K562 (cell line): Measurements from ENCODE around the gene ATXN7. TPM values are rescaled to one million over a fixed set of nuclear protein-coding genes. Genes with fewer than 3 reads are reported as not detected.

Source experiments
- ATF2 ChIP-seq: sonication (generic); formaldehyde crosslinking; IDR thresholded peaks from 2 replicates; pipeline ENCODE4 v1.8.1; 2022; ENCODE audit warnings: missing genetic modification reagents
- CBFB ChIP-seq: sonication (generic); formaldehyde crosslinking; IDR thresholded peaks from 2 replicates; pipeline ENCODE4 v1.4.0; 2020; ENCODE audit warnings: mild to moderate bottlenecking, missing genetic modification reagents
- CEBPB ChIP-seq: fragments of 450-650 bp; IDR thresholded peaks from 2 replicates; pipeline ENCODE4 v1.6.1; 2016; ENCODE audit warnings: missing genetic modification characterization, missing compliant biosample characterization
- GATAD2B ChIP-seq: fragments of 450-650 bp; IDR thresholded peaks from 2 replicates; pipeline ENCODE4 v1.6.1; 2017; ENCODE audit warnings: mild to moderate bottlenecking, borderline replicate concordance
- GMEB1 ChIP-seq: fragments of 250-450 bp; sonication (Bioruptor Pico); IDR thresholded peaks from 2 replicates; pipeline ENCODE4 v1.4.0; 2020; ENCODE audit warnings: mild to moderate bottlenecking
- JUND ChIP-seq, 2 experiments: IDR thresholded peaks; 2 replicates in 1 of 2; 3 replicates in 1 of 2; pipeline ENCODE4 v1.6.1; 2011; ENCODE audit warnings: borderline replicate concordance in 2 of 2, low read depth in 2 of 2, low read length in 2 of 2, improper control_type of control experiment in 1 of 2, missing biosample characterization in 1 of 2, missing genetic modification characterization in 1 of 2, missing genetic modification reagents in 1 of 2
- PCBP1 ChIP-seq: fragments of 200-400 bp; formaldehyde crosslinking; IDR thresholded peaks from 2 replicates; pipeline ENCODE4 v1.6.1; 2018; ENCODE audit warnings: mild to moderate bottlenecking, low read depth, low read length; ENCODE audit not compliant: poor library complexity, severe bottlenecking
- POLR2AphosphoS5 ChIP-seq: IDR thresholded peaks from 2 replicates; pipeline ENCODE4 v1.6.1; 2011; ENCODE audit warnings: mild to moderate bottlenecking, low read depth, low read length, moderate library complexity; ENCODE audit not compliant: control insufficient read depth, insufficient read depth
- RBM25 ChIP-seq: fragments of 200-400 bp; formaldehyde crosslinking; IDR thresholded peaks from 2 replicates; pipeline ENCODE4 v1.6.1; 2018; ENCODE audit warnings: low read length, low read depth, moderate library complexity; ENCODE audit not compliant: severe bottlenecking
- SNRNP70 ChIP-seq: fragments of 200-400 bp; formaldehyde crosslinking; optimal IDR thresholded peaks from 2 replicates; pipeline ENCODE3; 2017; ENCODE audit warnings: low read depth, low read length
- STAT5B ChIP-seq: fragments of 250-450 bp; sonication (Bioruptor Pico); IDR thresholded peaks from 2 replicates; pipeline ENCODE4 v1.8.0; 2021; ENCODE audit warnings: mild to moderate bottlenecking, inconsistent platforms
- ZBTB40 ChIP-seq, 2 experiments: fragments of 450-650 bp in 1 of 2; sonication (generic) in 1 of 2; formaldehyde crosslinking in 1 of 2; IDR thresholded peaks; 2 replicates each; pipeline versions ENCODE4 v1.7.1 to v1.9.0; 2016 to 2022; ENCODE audit warnings: inconsistent platforms in 1 of 2, mild to moderate bottlenecking in 1 of 2, missing genetic modification reagents in 1 of 2
- ZFX ChIP-seq: sonication (generic); formaldehyde crosslinking; IDR thresholded peaks from 2 replicates; pipeline ENCODE4 v1.8.0; 2022; ENCODE audit warnings: mild to moderate bottlenecking, missing genetic modification reagents, moderate library complexity
- ZNF239 ChIP-seq: fragments of 250-450 bp; sonication (Bioruptor Pico); IDR thresholded peaks from 2 replicates; pipeline ENCODE4 v1.4.0; 2020; ENCODE audit warnings: mild to moderate bottlenecking
- polyA plus RNA-seq, 8 experiments: library from polyadenylated mRNA; depleted of rRNA in 4 of 8; stranded (reverse) in 5 of 8; unstranded in 3 of 8; fragments of >200 nt; fragmentation: Nextera tagmentation in 2 of 8; fragmentation: Illumina TruSeq in 1 of 8; extraction: Ambion mirVana in 2 of 8; extraction: Trizol in 1 of 8; gene quantifications; 2 replicates each; pipeline versions ENCODE4 v1.2.1 to v1.2.3, GENCODE V29; 2011 to 2014; ENCODE audit warnings: inconsistent platforms in 1 of 8, missing spikeins in 1 of 8
- total RNA-seq, 7 experiments: library from RNA; depleted of rRNA in 6 of 7; stranded (reverse); fragments of >200 nt in 6 of 7; fragmentation: Illumina TruSeq in 2 of 7; extraction: Trizol in 2 of 7; gene quantifications; 2 replicates each; pipeline versions ENCODE4 v1.2.1 to v1.2.3, GENCODE V29; 2011 to 2021; ENCODE audit warnings: low replicate concordance in 1 of 7

Gene ATXN7
- total and polyA plus RNA-seq, 9 of the 15 experiments (the other 6 are each of a cell fraction or from before 2014, with no cell fraction given): 0.41 to 9.2 (median 6.7) TPM

- TF ChIP-seq PCBP1: peak; percentile 75
- peak; percentile 94 for TF ChIP-seq ZBTB40 (IDR thresholded peaks at IDR 0.05)
- no peak for TF ChIP-seq ZBTB40 (CRISPR knock-in tag; IDR thresholded peaks at IDR 0.05)
- peak; percentile 67 for TF ChIP-seq POLR2AphosphoS5
- TF ChIP-seq CBFB (CRISPR knock-in tag): no peak
- no peak for TF ChIP-seq RBM25
- TF ChIP-seq SNRNP70: no peak
- peak; percentile 95 for TF ChIP-seq ZFX (CRISPR knock-in tag)
- TF ChIP-seq JUND (IDR thresholded peaks at IDR 0.05; ENCODE audit: borderline replicate concordance, low read depth, low read length): peak; percentile 16; the same call in 1 of the 2 replicates
- no peak for TF ChIP-seq JUND (tag; IDR thresholded peaks at IDR 0.05; ENCODE audit: borderline replicate concordance, low read depth, low read length)
- no peak for TF ChIP-seq ATF2
- TF ChIP-seq GMEB1 (CRISPR knock-in tag): 0 out of 2 replicates have a peak, but pooled peaks have one; percentile 32
- TF ChIP-seq GATAD2B: peak; percentile 50; the same call in 1 of the 2 replicates
- no peak for TF ChIP-seq CEBPB (tag)
- no peak for TF ChIP-seq STAT5B (CRISPR knock-in tag)
- TF ChIP-seq ZNF239 (CRISPR knock-in tag): no peak
These were observed 159.7 kb downstream of the ATXN7 start, which contains the start of gene PSMD6 (continued) for GRCh38 chr3:64023187-64023860.
